B cell (primary cell): ENCODE data around the gene MAL. TPM values are rescaled to one million over a fixed set of nuclear protein-coding genes. Genes with fewer than 3 reads are reported as not detected.

ENCODE experiments used
- ATAC-seq: fragments of 200-7000 bp; cut with Tn5 transposase; one replicate; pipeline ENCODE4 v1.10.0; 2021; ENCODE audit warnings: low read depth, mild to moderate bottlenecking, moderate number of reproducible peaks, moderate library complexity
- CTCF ChIA-PET: fragments of 350-600 bp; sonication (Branson Sonifier 250); formaldehyde crosslinking; loops from one replicate; lab custom pipeline; 2021; ENCODE audit warnings: antibody characterized with exemption, inconsistent platforms; lab: Charles Lee
- POLR2A ChIA-PET: fragments of 350-600 bp; sonication (Branson Sonifier 250); formaldehyde crosslinking; loops from one replicate; lab custom pipeline; 2021; ENCODE audit warnings: antibody characterized with exemption; lab: Charles Lee
- DNase-seq: peaks from one replicate; pipeline ENCODE4 v3.0.0; 2013
- H2AFZ ChIP-seq: 2 replicates; pipeline ENCODE4 v1.6.1; 2012; ENCODE audit warnings: mild to moderate bottlenecking, low read depth, low read length; ENCODE audit not compliant: insufficient read depth, poor library complexity, severe bottlenecking
- H3K27ac ChIP-seq, 2 donors: 1 replicate in 1 of 2; 2 replicates in 1 of 2; pipeline ENCODE4 v1.5.1; 2012 to 2013; ENCODE audit warnings: low read length in 2 of 2, mild to moderate bottlenecking in 2 of 2, moderate library complexity in 1 of 2
- H3K27me3 ChIP-seq, 4 experiments: fragments of 200-600 bp in 1 of 4; sonication (generic) in 1 of 4; replicated peaks in 1 of 4; 1 replicate in 2 of 4; 2 replicates in 2 of 4; pipeline versions ENCODE4 v1.6.1 to v1.7.0; 2013 to 2016; ENCODE audit warnings: low read length in 3 of 4, mild to moderate bottlenecking in 2 of 4, mixed read lengths in 1 of 4, moderate library complexity in 1 of 4; ENCODE audit not compliant: insufficient read depth in 4 of 4, control insufficient read depth in 3 of 4; ENCODE audit errors: control extremely low read depth in 1 of 4
- H3K36me3 ChIP-seq, 2 experiments: replicated peaks in 1 of 2; 1 replicate in 1 of 2; 2 replicates in 1 of 2; pipeline versions ENCODE4 v1.6.1 to v1.7.1; 2013; ENCODE audit warnings: low read length in 1 of 2; ENCODE audit not compliant: insufficient read depth in 2 of 2, control insufficient read depth in 1 of 2; ENCODE audit errors: control extremely low read depth in 1 of 2, extremely low read depth in 1 of 2
- H3K4me1 ChIP-seq, 2 donors: fragments of 200-600 bp in 1 of 2; sonication (generic) in 1 of 2; 1 replicate in 1 of 2; 2 replicates in 1 of 2; pipeline versions ENCODE4 v1.5.1 to v1.6.1; 2013 to 2017; ENCODE audit warnings: low read length in 2 of 2; ENCODE audit not compliant: control insufficient read depth in 2 of 2, insufficient read depth in 2 of 2
- H3K4me2 ChIP-seq: replicated peaks from 2 replicates; pipeline ENCODE3; 2012; ENCODE audit warnings: mild to moderate bottlenecking, low read depth, low read length; ENCODE audit not compliant: poor library complexity, severe bottlenecking
- H3K4me3 ChIP-seq, 5 experiments: fragments of 200-600 bp in 1 of 5; sonication (generic) in 1 of 5; 1 replicate in 3 of 5; 2 replicates in 2 of 5; pipeline versions ENCODE4 v1.5.1 to v1.7.0; 2011 to 2016; ENCODE audit warnings: low read length in 4 of 5, mild to moderate bottlenecking in 4 of 5, low read depth in 2 of 5, control low read depth in 1 of 5, moderate library complexity in 1 of 5; ENCODE audit not compliant: insufficient read depth in 1 of 5; ENCODE audit errors: control extremely low read depth in 1 of 5, extremely low read depth in 1 of 5
- H3K79me2 ChIP-seq: fragments of 200-600 bp; sonication (generic); one replicate; pipeline ENCODE4 v1.6.0; 2016; ENCODE audit warnings: low read length; ENCODE audit not compliant: control insufficient read depth, insufficient read depth
- H3K9ac ChIP-seq: fragments of 200-600 bp; sonication (generic); 2 replicates; pipeline ENCODE4 v1.6.1; 2017; ENCODE audit warnings: mild to moderate bottlenecking, low read length, moderate library complexity
- H3K9me3 ChIP-seq, 3 donors: one replicate each; pipeline versions ENCODE4 v1.6.1 to v1.7.1; 2013; ENCODE audit warnings: low read length in 2 of 3; ENCODE audit not compliant: control insufficient read depth in 2 of 3, insufficient read depth in 1 of 3; ENCODE audit errors: control extremely low read depth in 1 of 3
- H4K20me1 ChIP-seq: 2 replicates; pipeline ENCODE4 v1.6.0; 2012; ENCODE audit warnings: mild to moderate bottlenecking, low read length; ENCODE audit not compliant: insufficient read depth, control insufficient read depth, poor library complexity, severe bottlenecking
- H3K27ac Mint-ChIP-seq: one replicate; pipeline ENCODE4 v1.8.0; 2021; ENCODE audit warnings: mixed read lengths
- H3K27me3 Mint-ChIP-seq: one replicate; pipeline ENCODE4 v1.8.0; 2021; ENCODE audit warnings: mixed read lengths
- H3K4me1 Mint-ChIP-seq: one replicate; pipeline ENCODE4 v1.8.0; 2021; ENCODE audit warnings: mixed read lengths
- H3K4me3 Mint-ChIP-seq: one replicate; pipeline ENCODE4 v1.8.0; 2021; ENCODE audit warnings: mixed read lengths
- H3K9me3 Mint-ChIP-seq: one replicate; pipeline ENCODE4 v1.8.0; 2022; ENCODE audit warnings: mixed read lengths; ENCODE audit not compliant: insufficient read depth
- EZH2 ChIP-seq: IDR thresholded peaks from 2 replicates; pipeline ENCODE4 v1.6.1; 2012; ENCODE audit warnings: borderline replicate concordance, low read depth, mild to moderate bottlenecking, moderate library complexity, low read length; ENCODE audit not compliant: insufficient read depth, poor library complexity, severe bottlenecking
- WGBS: methylation state at CpG from one replicate; pipeline ENCODE4 v1.1.5; 2013; ENCODE audit warnings: missing lambda C conversion rate; ENCODE audit not compliant: insufficient coverage; 5-methylcytosine and 5-hydroxymethylcytosine counted together
- intact Hi-C: fragments of 100-400 bp; cut with micrococcal nuclease; formaldehyde crosslinking; loops from one replicate; pipeline ENCODE4 v1.10.0; 2022
- polyA plus RNA-seq: library from polyadenylated mRNA; depleted of rRNA; stranded (reverse); fragments of >200 nt; gene quantifications from 2 replicates; pipeline ENCODE4 v1.2.3, GENCODE V29; 2012
- total RNA-seq, 2 donors: library from RNA; stranded (reverse); fragments of 120-200 nt in 1 of 2; gene quantifications; 1 replicate in 1 of 2; 2 replicates in 1 of 2; pipeline versions ENCODE4 v1.2.3 to v1.2.4, GENCODE V29; 2013 to 2022
- TF ChIP-seq, protein P1 (sequence below): fragments of 200-600 bp; IDR thresholded peaks from one replicate; pipeline ENCODE4 v1.8.0; 2022; ENCODE audit warnings: antibody characterized with exemption, mild to moderate bottlenecking

Gene MAL
- total and polyA plus RNA-seq, 2 donors (not counting 1 experiment from before 2014, with no cell fraction given): 0.74 to 3.0 TPM

DNA sequence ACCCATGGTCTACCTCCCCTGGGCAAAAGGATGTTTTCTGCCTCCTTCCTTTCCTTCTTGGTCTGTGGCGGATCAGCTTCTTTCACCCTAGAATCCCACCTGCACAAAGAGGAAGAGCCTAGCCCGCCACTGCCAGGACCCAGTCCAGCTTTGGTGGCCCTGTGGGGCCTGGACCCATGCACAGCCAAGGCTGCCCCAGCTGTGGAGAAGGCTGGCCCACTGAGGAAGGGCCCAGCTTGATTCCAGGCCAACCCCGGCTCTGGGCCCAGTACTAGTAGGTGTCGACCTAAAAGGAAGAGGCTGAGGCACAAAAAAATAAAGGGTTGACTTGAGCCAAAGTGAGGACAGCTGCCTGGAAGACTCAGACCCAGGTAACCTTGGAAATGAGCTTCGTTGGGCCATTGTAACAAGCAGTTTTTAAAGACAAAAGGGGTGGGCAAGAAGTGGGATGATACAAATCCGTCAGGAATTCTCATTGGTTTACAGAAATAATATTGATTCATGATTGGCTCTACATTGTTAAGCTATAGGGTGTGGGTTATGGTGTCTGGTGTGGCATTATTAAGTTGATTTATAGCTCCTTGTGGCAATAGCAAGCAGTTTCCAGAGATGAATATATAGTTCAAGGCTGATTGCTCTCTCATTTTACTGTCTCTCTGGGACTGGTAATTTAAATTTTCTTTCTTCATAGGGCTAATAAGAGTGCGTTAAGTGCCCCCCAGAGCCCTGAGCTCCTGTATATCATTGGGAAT lies 29.8 kb upstream of the MAL start:
- peaks cover 0 to 7% (median 0%) of the 10 kb centered on the region in 3 donors for H3K9me3 ChIP-seq
- H3K27me3 ChIP-seq: no peaks in the 10 kb centered on the region
- TF ChIP-seq, protein P1, sequence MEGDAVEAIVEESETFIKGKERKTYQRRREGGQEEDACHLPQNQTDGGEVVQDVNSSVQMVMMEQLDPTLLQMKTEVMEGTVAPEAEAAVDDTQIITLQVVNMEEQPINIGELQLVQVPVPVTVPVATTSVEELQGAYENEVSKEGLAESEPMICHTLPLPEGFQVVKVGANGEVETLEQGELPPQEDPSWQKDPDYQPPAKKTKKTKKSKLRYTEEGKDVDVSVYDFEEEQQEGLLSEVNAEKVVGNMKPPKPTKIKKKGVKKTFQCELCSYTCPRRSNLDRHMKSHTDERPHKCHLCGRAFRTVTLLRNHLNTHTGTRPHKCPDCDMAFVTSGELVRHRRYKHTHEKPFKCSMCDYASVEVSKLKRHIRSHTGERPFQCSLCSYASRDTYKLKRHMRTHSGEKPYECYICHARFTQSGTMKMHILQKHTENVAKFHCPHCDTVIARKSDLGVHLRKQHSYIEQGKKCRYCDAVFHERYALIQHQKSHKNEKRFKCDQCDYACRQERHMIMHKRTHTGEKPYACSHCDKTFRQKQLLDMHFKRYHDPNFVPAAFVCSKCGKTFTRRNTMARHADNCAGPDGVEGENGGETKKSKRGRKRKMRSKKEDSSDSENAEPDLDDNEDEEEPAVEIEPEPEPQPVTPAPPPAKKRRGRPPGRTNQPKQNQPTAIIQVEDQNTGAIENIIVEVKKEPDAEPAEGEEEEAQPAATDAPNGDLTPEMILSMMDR: no peak
- no peak for TF ChIP-seq EZH2
- no peak overlapping the region for H3K4me3 ChIP-seq
- H3K9ac ChIP-seq: no peak overlapping the region
- H3K36me3 ChIP-seq: no peaks in the 10 kb centered on the region
- ATAC-seq (no peak), DNase-seq (no peak)
- H3K79me2 ChIP-seq: no peaks in the 10 kb centered on the region
- Mint-ChIP-seq H3K27me3 (peaks cover 43% of the 10 kb centered on the region), H3K4me3 (no peak overlapping the region), H3K27ac (no peak overlapping the region), H3K4me1 (no peaks in the 10 kb centered on the region), H3K9me3 (no peaks in the 10 kb centered on the region)
- H3K4me2 ChIP-seq: no peak overlapping the region
- no peak overlapping the region for H2AFZ ChIP-seq
- CTCF ChIA-PET: interaction anchor here (1.2 to 1.3 kb wide), 2 partner anchors 9 to 39 kb away, joined by 3 read pairs; no protein-coding TSS in a partner anchor
- H3K4me1 ChIP-seq: no peaks in the 10 kb centered on the region
- POLR2A ChIA-PET: no interaction called here
- no peak overlapping the region for H3K27ac ChIP-seq
- no peaks in the 10 kb centered on the region for H4K20me1 ChIP-seq
- intact Hi-C loops: no loop called here
- WGBS: 80% methylated on average over 7 of the region's 7 CpGs
